Ascending aorta (tissue), 2 donors: Measurements from ENCODE around the gene PDE7B. TPM values are rescaled to one million over a fixed set of nuclear protein-coding genes. Genes with fewer than 3 reads are reported as not detected.

Source experiments
- DNase-seq, 2 donors: peaks; one replicate each; pipeline ENCODE4 v3.0.0-alpha.2; 2019; ENCODE audit warnings: low spot score in 2 of 2
- H3K27ac ChIP-seq, 2 donors: fragments of 200-600 bp; sonication (generic); one replicate each; pipeline ENCODE4 v1.5.1; 2016 to 2017; ENCODE audit warnings: mild to moderate bottlenecking in 1 of 2
- H3K27me3 ChIP-seq: fragments of 200-600 bp; sonication (generic); one replicate; pipeline ENCODE4 v1.5.1; 2017
- H3K36me3 ChIP-seq, 2 donors: fragments of 200-600 bp; sonication (generic); one replicate each; pipeline ENCODE4 v1.5.1; 2016
- H3K4me1 ChIP-seq, 2 donors: fragments of 200-600 bp; sonication (generic); one replicate each; pipeline ENCODE4 v1.5.1; 2016 to 2017; ENCODE audit warnings: mild to moderate bottlenecking in 1 of 2
- H3K4me3 ChIP-seq, 2 donors: fragments of 200-600 bp; sonication (generic); one replicate each; pipeline ENCODE4 v1.5.1; 2016 to 2017; ENCODE audit warnings: mild to moderate bottlenecking in 1 of 2
- H3K9me3 ChIP-seq, 2 donors: fragments of 200-600 bp; sonication (generic); one replicate each; pipeline ENCODE4 v1.5.1; 2016
- intact Hi-C: fragments of 100-400 bp; cut with DNase I; formaldehyde crosslinking; loops from one replicate; pipeline ENCODE4 v1.15.1; 2023
- total RNA-seq: library from RNA; depleted of rRNA; stranded (reverse); fragments of >200 nt; gene quantifications from one replicate; pipeline ENCODE4 v1.1.0, GENCODE V29; 2016
- TF ChIP-seq, protein P1 (sequence below), 3 experiments: fragments of 200-600 bp in 2 of 3; fragments of 450-650 bp in 1 of 3; sonication (generic) in 2 of 3; IDR thresholded peaks; one replicate each; pipeline ENCODE4 v1.5.1; 2016 to 2019; ENCODE audit warnings: antibody characterized with exemption in 3 of 3, mild to moderate bottlenecking in 1 of 3, moderate library complexity in 1 of 3

Gene PDE7B
- total RNA-seq, 1 donor from 2014 or later = 6.0 TPM

DNA sequence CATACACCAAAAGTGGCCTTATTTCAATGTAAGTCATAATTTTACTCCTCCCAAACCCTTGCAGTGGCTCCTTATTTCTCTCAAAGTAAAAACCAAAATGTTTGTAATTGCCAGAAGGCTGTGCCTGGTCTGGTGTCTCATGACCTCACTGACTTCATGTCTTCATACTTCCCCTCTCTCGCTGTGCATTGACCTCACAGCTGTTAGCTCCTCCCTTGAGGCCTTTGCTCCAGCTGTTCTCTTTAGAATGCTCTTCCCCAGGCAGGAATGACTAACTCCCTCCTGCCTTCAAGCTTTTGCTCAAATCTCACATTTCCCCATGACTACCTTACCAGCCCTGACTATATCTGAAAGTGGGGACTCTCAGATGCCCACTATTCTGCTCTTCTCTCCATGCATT, 315.3 kb downstream of the PDE7B start:
- H3K4me1 ChIP-seq = no peaks in the 10 kb centered on the region
- H3K4me3 ChIP-seq = no peak overlapping the region
- intact Hi-C loops = no loop called here
- no peaks in the 10 kb centered on the region for H3K27me3 ChIP-seq
- no peaks in the 10 kb centered on the region for H3K36me3 ChIP-seq
- H3K27ac ChIP-seq = no peak overlapping the region
- DNase-seq = no peak
- TF ChIP-seq, protein P1, sequence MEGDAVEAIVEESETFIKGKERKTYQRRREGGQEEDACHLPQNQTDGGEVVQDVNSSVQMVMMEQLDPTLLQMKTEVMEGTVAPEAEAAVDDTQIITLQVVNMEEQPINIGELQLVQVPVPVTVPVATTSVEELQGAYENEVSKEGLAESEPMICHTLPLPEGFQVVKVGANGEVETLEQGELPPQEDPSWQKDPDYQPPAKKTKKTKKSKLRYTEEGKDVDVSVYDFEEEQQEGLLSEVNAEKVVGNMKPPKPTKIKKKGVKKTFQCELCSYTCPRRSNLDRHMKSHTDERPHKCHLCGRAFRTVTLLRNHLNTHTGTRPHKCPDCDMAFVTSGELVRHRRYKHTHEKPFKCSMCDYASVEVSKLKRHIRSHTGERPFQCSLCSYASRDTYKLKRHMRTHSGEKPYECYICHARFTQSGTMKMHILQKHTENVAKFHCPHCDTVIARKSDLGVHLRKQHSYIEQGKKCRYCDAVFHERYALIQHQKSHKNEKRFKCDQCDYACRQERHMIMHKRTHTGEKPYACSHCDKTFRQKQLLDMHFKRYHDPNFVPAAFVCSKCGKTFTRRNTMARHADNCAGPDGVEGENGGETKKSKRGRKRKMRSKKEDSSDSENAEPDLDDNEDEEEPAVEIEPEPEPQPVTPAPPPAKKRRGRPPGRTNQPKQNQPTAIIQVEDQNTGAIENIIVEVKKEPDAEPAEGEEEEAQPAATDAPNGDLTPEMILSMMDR (IDR thresholded peaks at IDR 0.05) = no peak
- no peaks in the 10 kb centered on the region for H3K9me3 ChIP-seq

DNA sequence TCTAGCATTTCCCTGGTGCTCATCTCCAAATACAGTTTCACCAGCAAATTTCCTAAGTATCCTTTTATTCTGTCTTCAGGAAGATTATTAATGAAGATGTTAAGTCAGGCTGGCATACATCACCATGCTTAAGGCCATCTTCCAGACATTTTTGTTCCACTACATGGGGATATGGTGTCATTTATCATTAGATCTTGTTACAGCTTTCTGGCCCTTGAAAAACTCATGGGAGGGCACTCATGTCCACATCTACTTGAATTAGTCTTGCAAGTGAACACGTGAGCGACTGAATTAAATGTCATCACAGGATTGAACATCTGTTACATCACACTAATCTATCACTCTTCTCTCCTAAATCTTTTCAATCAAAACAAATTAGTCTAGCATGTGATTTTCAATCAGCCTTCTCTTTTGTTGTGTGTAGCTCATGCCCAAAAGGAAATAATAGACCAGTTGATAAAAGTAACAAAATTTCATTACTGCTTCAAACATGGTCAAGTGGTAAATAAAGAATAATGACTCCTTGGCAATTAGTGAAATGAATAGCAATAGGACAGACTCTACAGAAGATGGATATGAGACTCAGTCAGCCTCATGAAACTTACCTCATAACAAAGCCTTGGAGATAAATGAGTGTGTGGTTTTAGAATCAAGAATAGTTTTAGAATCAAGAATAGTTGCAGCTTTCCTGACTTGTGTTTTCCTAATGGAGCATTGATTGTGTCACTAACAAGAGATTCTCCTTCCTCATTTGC, 318.1 kb downstream of the PDE7B start:
- H3K4me3 ChIP-seq = no peak overlapping the region
- H3K27ac ChIP-seq = no peak overlapping the region
- no peaks in the 10 kb centered on the region for H3K36me3 ChIP-seq
- TF ChIP-seq, protein P1 (IDR thresholded peaks at IDR 0.05) = no peak
- no peak for DNase-seq
- no peaks in the 10 kb centered on the region for H3K9me3 ChIP-seq
- no peaks in the 10 kb centered on the region for H3K27me3 ChIP-seq
- H3K4me1 ChIP-seq = no peaks in the 10 kb centered on the region
- intact Hi-C loops = no loop called here

DNA sequence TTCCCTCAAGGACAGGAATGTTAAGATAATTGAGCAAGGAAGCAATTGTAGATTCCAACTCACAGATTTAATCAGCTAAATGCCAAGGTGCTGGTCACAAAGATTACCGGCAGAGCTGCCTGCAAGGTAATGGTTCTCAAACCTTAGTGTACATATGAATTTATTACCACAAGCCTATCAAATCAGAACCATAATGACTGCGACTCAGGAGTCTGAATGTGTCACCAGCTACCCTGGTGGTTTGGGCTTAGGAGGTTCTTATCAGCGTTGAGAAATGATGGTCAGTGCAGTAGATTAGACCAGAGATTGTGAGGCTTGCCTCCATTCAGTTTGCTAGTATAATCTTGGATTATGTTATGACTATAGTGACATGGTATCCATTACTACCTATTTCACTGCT, 319.7 kb downstream of the PDE7B start:
- H3K4me1 ChIP-seq = no peaks in the 10 kb centered on the region
- H3K27me3 ChIP-seq = no peaks in the 10 kb centered on the region
- intact Hi-C loops = no loop called here
- H3K36me3 ChIP-seq = no peaks in the 10 kb centered on the region
- no peak for DNase-seq
- no peaks in the 10 kb centered on the region for H3K9me3 ChIP-seq
- TF ChIP-seq, protein P1 (IDR thresholded peaks at IDR 0.05) = no peak
- H3K27ac ChIP-seq = no peak overlapping the region
- H3K4me3 ChIP-seq = no peak overlapping the region

DNA sequence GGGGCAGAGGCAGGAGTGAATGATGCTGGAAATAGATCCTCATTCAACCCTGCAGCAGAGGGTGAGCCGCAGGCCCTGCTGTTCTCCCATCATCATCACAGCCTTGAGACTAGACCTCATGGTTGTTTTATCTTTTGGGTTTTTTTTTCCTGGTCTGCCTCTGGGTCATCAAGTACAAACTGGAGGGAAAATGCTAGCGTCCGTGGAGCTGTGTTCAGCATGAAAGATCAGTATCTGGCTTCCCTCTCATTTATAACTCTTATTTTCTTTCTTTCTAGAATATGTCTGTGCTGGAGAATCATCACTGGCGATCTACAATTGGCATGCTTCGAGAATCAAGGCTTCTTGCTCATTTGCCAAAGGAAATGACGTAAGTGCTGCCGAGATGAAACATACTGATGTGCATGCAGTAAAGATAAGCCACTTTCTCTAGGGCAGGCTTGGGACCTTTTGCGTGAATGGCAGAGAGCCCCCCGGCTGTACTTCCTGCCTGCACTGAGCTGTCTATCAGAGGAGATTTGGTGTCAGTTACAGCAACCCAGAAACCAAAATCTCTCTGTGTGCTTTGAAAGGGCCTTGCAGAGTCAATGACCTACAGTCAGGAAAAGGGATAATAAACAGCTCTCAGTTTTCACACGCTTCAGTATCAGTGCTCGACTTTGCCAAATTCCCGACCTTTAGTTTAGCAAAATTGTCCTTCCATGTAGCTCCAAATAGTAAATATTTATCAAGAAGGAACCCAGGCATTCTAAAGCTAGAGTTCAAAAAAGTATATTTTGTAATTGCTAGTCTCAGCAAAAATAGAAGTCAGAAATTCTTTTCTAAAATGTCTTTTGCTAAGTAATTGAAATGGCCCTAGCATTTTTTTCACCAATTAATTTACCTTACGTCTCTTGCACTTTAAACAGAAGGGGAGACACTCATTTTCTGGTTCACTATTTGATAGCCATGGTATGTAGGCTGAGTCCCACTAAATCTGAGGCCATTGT, 322.3 kb downstream of the PDE7B start:
- Histone ChIP-seq H3K4me1 (no peaks in the 10 kb centered on the region), H3K27ac (no peak overlapping the region), H3K27me3 (no peaks in the 10 kb centered on the region), H3K4me3 (peak overlapping the region in 1 of 2 donors; percentile 10), H3K36me3 (no peaks in the 10 kb centered on the region), H3K9me3 (no peaks in the 10 kb centered on the region)
- DNase-seq = no peak
- intact Hi-C loops = no loop called here
- TF ChIP-seq, protein P1 (IDR thresholded peaks at IDR 0.05) = no peak

DNA sequence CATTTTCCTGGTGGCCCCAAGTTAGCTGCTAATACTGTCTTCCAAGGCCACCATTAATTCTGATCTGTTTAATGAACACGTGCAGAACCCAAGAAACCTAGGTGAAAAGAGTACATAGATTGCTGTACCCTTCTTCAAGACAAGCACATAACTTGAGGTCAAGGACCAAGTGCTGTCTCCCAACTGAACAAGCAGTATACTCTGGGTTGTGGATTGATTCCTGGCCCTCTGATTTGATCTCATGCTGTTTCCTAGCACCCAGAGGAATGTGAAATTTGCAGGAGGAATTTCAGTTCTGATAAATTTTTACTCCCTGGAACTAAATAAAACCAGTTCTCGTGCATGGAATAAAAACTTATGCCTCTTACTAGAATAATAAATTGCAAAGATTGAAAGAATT, 323.0 kb downstream of the PDE7B start:
- Histone ChIP-seq H3K27ac (no peak overlapping the region), H3K36me3 (no peaks in the 10 kb centered on the region), H3K4me3 (no peak overlapping the region), H3K27me3 (no peaks in the 10 kb centered on the region), H3K9me3 (no peaks in the 10 kb centered on the region), H3K4me1 (no peaks in the 10 kb centered on the region)
- TF ChIP-seq, protein P1 (IDR thresholded peaks at IDR 0.05) = no peak
- intact Hi-C loops = no loop called here
- DNase-seq = no peak
